Choroid plexus epithelial cell (primary cell): ENCODE data around the gene MIOX.

Experiments used
- DNase-seq: peaks from one replicate; pipeline ENCODE4 v3.0.0-alpha.2; 2010; ENCODE audit warnings: low read depth
- H3K4me3 ChIP-seq: 2 replicates; pipeline ENCODE4 v1.5.1; 2011; ENCODE audit warnings: low read depth, mild to moderate bottlenecking, control low read depth, low read length, moderate library complexity
- TF ChIP-seq, protein P1 (sequence below): conservative IDR thresholded peaks from 2 replicates; pipeline ENCODE4 v1.5.1; 2011; ENCODE audit warnings: low read depth, mild to moderate bottlenecking, control low read depth, inconsistent platforms, low read length, moderate library complexity

The MIOX gene

GRCh38 chr22:50456466-50457234 lies 30.0 kb upstream of the MIOX start:
- no peak overlapping the region for H3K4me3 ChIP-seq
- DNase-seq = no peak
- TF ChIP-seq, protein P1, sequence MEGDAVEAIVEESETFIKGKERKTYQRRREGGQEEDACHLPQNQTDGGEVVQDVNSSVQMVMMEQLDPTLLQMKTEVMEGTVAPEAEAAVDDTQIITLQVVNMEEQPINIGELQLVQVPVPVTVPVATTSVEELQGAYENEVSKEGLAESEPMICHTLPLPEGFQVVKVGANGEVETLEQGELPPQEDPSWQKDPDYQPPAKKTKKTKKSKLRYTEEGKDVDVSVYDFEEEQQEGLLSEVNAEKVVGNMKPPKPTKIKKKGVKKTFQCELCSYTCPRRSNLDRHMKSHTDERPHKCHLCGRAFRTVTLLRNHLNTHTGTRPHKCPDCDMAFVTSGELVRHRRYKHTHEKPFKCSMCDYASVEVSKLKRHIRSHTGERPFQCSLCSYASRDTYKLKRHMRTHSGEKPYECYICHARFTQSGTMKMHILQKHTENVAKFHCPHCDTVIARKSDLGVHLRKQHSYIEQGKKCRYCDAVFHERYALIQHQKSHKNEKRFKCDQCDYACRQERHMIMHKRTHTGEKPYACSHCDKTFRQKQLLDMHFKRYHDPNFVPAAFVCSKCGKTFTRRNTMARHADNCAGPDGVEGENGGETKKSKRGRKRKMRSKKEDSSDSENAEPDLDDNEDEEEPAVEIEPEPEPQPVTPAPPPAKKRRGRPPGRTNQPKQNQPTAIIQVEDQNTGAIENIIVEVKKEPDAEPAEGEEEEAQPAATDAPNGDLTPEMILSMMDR = peak; percentile 33

DNA sequence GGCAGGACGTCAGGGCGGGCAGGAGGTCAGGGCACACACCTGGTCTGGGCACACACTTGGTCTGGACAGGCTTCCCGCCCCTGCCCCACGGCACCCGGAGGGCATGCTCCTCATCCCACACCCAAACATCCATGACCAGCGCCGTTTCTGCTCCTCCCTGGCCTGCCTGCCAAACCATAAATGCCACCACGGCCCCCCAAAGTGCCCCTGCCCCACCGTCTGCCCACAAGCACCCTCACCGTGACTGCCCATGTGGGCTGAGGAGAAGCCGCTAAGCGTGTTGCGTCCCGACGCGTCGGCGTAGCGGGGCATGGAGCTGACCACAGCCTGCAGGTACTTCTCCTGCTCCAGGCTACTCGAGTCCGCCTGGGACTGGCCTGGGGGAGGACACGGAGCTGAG lies 27.6 kb upstream of the MIOX start:
- TF ChIP-seq, protein P1 = no peak
- no peak for DNase-seq
- no peak overlapping the region for H3K4me3 ChIP-seq

DNA sequence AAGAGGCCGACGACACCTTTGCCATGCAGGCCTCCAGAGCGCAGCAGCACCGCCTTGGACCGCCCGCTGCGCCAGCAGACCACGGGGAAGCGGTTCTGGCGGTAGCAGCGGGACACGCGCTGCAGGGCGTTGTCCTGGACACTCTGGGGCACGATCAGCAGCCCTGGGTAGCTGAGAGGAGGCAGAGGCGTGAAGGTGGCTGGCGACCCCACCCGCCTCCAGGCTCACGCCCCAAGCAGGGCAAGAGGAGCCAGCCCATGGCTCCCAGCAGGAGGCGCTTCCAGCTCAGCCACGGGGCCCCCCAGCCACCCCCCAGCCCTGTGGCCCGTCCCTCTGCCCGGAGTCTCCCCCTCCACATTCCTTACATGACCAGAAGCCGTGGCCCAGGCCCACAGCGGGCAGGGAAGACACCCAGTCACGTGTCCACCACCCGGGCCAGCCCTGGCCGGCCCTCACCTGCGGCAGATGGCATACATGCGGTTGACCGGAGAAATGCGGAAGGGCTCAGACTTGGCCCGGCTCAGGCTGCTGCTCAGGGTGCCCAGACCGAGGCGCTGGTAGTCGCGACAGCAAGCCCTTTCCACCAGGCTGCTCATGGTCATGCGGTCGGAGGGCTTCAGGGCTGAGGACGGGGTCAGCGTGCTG lies 27.0 kb upstream of the MIOX start:
- DNase-seq = no peak
- no peak overlapping the region for H3K4me3 ChIP-seq
- TF ChIP-seq, protein P1 = no peak

DNA sequence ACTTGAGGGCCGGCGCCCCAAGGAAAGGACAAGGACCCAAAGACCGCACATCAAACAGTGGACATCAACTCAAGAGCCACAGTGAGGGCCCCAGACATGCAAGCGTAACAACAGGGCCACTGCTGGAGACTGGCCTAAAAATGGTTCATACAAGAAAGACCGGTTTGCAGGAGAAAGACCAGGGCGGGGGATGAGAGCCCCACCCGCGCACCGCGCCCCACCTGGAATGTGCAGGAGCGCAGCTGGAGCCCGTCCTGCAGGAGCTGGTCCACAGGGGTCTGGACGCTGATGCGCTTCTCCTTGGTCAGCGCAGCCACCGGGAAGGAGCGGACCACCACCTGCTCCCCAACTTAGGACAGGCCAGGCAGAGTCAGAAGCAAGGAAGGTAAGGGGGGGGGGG lies 25.7 kb upstream of the MIOX start:
- DNase-seq = no peak
- TF ChIP-seq, protein P1 = no peak
- H3K4me3 ChIP-seq = no peak overlapping the region

GRCh38 chr22:50461536-50461935 lies 25.1 kb upstream of the MIOX start:
- DNase-seq = no peak
- H3K4me3 ChIP-seq = no peak overlapping the region
- TF ChIP-seq, protein P1 = no peak

GRCh38 chr22:50461979-50462540 lies 24.6 kb upstream of the MIOX start:
- TF ChIP-seq, protein P1 = no peak
- no peak for DNase-seq
- H3K4me3 ChIP-seq = no peak overlapping the region
